GOT3 (cell line): Measurements from ENCODE around the gene PTGDS.

ENCODE experiments used
- DNase-seq: peaks from one replicate; lab custom pipeline; 2025; ENCODE audit warnings: mixed read lengths; lab: John Stamatoyannopoulos, UW

Gene PTGDS

DNA sequence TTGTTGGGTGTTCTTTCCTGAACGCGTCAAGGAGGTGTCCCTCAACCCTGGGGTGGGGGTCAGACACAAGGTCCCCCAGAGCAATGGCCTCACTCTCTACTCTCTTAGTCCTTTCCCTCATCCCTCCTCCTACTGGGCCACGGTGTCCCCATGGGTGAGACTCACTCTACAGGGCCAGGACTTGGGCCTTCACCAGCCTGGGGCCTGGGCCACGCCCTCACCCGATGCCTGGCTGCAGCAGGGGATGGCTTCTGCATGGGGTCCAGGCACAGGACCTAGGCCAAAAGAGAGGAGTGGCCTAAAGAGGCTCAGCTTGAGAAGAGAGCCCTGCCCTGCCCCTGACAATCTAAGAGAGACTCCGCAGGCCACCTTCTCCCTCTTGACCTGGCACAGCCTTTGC, 19.4 kb upstream of the PTGDS start:
- DNase-seq = no peak

DNA sequence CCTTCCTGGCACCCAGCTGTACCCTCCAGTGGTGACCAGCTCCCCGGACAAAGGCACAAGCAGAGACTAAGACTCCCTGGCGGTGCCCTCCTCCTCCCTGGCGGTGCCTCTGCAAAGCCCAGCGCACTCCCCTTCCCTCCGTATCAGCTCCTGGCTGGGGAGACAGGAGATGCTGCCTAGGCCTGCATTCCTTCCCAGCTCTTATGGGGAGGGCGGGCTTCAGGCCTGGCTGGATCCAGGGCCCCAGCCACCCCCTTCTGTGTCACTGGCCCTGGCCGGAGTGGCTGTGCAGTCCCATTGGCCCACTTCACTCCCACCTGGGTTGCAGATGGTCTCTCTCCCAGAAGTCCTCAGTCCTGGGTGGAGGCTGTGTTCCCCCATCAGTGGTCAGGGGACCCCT, 18.8 kb upstream of the PTGDS start:
- no peak for DNase-seq

DNA sequence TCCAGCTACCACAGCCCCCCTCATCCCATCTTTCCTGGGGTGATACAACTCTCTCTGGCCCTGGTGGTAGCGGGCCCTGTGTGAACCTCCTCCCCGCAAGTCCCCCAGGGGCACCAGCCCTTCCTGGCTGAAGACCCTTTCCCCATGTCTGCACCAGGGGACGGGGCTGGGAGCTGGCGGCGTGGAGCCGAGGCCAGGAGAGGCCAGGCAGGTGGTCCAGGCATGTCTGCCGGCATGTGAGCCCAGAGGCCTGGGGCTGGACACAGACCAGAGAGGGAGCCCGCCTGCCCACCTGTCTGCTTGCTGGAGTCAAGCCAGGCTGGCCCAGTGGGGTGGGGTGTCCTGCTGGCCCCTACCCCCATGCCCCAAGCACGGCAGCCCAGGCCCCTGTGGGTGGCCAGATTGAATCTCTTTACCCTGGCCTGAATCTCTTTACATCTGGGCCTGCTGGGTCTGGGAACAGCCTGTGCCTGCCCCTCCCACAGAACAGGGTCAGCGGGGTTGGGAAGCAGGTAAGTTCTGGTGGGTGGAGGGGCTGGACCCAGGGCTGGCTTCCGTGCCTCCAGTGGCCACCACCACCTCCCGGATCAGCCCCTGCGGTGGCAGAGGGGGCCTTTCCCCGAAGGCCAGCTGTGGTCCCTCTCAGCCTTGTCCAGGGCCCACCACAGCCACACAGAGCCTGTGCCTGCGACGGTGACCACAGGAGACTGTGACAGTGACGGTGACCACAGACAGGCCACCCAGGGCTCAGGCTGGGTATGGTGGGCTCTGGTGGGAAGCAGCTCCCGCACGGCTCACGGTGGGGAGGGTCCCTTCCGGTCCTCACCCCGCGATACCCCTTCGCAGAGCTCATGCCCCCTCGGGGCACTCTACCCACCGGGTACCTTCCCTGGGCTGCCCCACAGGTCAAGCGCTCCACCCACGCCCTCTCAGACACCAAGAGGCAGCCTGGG, 18.1 kb upstream of the PTGDS start:
- no peak for DNase-seq

DNA sequence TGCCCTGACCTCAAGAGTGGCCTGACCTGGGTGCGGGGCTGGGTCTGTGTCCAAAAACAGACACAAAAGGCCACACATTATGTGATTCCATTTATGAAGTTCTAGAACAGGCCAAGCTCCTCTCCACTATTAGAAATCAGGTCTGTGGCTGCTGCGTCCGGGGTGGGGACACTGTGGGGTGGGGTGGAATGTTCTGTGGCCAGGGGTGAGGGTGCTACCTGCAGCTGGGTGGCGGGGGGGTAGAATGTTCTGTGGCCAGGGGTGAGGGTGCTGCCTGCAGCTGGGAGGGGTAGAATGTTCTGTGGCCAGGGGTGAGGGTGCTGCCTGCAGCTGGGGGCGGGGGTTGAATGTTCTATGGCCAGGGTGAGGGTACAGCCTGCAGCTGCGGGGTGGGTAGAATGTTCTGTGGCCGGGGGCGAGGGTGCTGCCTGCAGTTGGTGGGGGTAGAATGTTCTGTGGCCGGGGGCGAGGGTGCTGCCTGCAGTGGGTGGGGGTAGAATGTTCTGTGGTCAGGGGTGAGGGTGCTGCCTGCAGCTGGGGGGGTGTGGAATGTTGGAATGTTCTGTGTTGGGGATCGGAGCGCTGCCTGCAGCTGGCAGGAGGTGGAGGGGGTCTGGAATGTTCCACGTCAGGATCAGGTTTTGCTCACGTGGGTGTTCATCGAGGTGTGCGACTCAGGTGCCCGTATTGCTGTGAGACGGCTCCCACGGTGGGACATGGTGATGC, 16.9 kb upstream of the PTGDS start:
- DNase-seq = no peak

DNA sequence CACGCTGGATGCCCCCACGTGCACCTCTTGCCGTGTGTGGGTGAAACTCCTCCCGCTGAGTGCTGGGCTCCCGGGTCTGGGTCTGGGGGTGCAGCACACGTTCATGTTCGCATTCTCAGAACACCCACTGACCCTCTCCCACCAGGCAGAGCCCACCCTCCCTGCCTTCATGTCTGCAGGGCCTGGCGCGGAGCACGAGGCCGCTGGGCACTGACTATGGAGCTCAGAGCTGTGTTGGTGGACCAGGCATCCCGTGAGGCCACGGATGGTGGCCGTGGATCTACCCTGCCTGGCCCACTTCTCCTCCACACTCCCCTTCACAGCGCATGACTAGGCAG, 16.4 kb upstream of the PTGDS start:
- DNase-seq = no peak

DNA sequence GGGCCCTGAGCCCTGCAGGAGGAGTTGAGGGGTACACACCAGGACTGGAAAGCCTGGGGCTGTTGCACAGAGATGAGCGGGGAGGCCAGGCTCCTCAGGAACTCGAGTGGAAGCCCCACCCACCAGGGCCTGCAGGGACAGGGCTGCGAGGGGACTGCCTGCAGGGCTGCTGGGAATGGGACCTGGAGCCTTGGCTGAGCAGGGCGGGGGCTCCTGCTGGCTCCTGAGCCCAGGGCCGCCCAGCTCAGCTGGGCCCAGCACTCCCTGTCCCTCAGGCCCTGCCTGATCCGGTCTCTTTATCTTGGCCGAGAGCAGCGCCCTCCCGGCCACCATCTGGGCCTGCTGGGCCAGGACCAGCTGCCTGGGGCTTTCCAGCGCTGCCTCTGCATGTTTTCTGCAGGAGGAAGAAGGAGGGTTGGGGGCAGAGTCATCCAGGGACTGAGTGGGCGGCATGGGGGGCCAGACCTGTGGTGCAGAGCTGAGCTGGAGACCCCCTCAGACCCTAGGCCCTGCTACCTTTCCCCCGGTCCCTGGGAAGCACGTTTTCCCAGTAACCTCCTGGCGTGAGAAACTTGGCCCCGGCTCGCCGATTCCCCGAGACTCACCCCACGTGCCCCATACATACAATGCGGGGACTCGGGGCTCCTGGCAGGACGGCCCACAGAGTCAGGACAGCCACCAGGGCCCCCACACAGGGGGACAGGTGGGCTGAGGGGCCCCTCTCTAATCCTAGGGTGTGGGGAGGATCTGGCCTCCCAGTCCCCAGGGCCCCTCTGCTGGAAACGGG, 15.8 kb upstream of the PTGDS start:
- DNase-seq = no peak

DNA sequence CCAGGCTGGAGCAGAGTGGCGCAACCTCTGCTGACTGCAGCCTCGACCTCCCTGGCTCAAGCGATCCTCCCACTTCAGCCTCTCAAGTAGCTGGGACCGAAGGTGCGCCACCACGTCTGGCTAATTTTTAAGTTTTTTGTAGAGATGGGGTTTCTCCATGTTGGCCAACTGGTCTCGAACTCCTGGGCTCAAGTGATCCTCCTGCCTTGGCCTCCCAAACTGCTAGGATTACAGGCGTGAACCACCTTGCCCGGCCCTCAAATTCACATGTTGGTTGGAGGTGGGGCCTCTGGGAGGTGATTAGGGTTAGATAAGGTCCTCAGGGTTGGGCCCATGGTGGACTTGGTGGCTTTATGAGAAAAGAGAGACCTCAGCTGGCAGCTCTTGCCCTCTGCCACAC, 15.1 kb upstream of the PTGDS start:
- no peak for DNase-seq

DNA sequence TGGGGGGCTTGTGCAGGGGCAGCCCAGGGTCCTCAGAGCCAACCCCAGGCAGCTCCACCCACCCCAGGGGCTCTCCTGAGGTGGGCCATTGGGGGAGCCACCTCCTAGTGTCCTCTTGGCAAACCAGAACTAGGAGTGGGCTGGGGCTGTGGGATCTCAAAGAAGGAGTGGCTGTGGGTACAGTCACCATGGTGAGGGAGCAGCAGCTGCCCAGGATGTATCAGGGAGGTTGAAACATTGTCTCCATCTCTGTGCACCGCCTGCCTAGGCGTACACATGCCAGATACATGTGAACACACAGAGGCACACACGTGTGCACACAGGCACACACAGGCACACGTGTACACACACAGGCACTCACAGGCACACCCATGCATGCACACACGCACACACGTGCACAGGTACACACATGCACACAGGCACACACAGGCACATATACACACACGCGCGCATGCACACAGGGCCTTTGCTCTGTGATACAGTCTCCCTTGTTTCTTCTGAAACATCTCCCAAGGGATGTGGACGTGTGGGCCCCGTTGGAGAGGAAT, 14.5 kb upstream of the PTGDS start:
- DNase-seq = no peak

DNA sequence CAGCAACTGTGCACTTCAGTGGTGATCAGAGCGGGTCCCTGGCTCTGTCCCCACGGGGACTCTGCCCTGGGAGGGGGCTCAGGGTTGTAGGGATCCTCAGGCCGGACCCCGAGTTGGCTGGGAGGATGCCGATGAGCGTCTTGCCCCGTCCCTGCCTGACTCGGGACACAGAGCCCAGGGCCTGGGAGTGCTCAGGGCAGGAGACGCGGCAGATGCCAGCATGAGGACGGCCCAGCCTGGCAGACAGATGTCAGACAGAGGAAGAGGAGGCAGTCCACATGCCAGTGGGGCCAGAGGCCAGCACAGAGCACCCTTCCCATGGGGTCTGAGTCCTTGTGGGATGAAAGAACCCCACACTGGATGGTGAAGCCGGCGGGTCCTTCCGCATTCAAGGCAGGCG, 14.0 kb upstream of the PTGDS start:
- no peak for DNase-seq

DNA sequence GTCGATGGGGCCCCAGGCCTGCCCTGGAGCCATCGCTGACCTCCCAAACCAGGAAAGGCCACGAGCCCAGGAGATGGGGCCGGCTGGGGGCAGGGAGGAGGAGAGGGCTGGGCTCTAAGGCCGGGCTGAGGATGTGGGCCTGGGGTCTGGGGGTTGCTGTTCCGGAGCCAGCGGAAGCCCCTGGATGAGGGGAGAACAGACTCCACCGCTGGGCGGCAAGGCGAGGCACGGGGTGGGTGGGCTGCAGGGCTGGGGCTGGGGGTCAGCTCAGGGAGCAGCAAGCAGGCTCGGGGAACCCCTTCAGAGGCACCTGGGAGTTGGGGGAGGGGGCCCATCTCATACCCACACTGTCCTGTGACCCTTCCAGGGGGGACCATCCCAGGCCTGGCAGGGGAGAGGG, 13.6 kb upstream of the PTGDS start:
- no peak for DNase-seq

DNA sequence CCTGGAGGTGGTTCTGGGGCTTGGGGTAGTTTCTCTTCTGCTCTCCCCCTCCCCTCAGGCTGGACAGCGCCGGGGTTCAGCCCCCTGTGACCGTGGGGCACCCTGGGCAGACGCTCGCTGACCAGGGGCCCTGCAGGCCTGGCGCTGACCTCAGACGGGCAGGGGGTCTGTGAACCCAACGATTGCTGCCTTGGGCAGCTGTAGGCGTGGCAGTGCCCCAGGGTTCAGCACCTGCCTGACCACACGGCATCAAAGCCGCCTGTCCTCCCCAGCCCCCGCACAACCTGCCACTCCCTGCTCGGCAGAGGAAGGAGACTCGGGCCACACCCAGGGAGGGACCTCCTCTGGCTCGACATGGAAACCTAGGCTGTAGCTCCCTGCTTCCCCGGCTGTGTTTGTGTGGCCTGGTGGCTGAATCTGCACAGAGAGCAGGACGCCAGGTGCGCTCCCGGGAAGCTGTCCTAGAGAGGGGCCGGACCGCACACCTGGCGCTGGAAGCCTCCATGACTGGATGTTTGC, 13.1 kb upstream of the PTGDS start:
- DNase-seq = no peak

DNA sequence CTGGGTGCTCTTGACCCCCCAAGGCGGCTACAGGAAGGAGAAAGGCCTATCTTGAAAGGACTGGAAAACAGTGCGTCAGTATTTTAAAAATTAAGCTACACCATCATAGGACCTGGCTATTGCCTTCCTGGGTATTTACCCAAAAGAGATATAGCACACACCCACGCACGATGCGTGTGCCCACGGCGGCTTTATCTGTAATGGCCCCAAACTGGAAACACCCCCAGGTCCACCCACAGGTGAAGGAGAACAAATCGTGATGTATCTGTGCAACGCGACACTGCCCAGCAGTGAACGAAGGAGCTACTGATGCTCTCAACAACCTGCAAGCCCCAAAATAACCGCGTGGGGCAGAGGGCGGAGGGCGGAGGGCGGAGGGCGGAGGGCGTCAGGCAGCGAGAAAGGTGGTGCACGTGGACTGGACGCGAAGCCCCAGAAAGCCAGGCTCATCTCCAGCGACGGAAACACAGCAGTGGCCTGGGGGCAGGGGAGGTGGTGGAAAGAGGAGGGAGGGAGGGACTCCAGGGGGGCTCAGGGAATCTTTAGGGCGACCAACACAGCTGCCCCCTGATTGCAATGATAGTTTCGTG, 12.4 kb upstream of the PTGDS start:
- DNase-seq = no peak

DNA sequence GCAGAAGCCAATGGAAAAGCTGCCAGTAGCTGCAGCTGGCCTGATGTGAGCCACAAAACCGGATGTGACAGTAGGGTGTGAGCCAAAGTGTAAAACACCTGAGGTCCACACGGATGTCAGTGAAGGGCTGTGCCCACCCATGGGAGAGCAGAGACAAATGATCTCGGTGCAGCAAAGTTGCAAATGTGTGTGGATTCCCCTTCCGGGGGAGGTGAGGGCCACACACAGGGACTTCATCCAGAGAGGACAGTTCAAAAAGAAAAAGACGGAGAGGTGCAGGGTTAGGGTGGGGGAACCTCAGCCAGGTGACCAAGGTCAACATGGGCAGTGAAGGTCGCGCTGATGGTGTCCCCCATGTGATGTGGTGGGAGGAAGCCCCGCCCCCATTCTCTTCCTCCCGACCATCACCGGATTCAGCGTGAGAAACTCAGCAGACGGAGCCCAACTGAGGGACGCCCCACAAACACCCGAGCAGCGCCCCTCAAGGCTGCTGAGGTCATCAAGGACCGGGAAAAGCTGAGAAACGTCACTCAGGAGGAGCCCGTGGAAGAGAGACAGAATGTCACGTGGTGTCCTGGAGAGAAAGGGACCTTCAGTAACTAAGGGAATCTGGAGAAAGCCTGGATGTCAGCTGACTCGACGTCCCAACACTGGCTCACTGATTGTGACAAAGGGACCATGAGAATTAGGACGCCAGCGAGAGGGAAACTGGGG, 11.4 kb upstream of the PTGDS start:
- DNase-seq = no peak

DNA sequence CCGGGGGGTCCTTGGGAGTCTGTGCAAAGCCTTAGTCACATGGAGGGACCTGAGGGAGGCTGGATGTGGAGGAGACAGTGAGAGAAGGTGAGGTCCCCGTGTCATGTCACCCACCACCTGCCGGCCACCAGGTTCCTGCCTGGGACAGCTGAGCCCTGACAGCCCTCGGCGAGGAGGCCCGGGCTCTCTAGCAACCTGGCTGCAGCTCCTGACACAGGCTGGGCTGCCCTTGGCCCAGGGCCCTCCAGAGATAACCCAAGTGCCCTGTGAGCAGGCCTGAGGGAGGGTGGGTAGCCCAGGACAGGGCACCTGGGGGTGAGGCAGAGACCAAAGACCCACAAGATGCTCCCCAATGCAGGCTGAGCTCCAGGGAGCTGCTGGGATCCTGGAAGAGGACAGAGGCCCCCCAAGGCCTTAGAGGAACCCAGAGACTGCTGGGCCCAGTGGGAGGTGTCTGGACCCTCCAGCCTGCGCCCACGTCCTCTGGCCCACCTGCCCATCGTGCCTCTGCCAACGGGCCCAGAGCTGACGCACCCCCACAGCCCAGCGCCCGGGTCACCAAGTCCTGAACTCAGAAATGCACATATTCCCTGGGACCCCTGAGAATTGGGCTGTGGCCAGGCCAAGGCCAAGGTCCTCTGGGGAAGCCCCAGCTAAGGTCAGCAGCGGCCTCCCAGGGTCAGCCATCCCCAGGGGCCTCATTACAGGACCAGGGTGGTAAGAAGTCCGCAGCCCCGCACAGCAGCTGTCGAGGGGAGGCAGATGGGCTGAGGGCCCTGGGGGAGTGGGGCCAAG, 8.8 kb upstream of the PTGDS start:
- no peak for DNase-seq

DNA sequence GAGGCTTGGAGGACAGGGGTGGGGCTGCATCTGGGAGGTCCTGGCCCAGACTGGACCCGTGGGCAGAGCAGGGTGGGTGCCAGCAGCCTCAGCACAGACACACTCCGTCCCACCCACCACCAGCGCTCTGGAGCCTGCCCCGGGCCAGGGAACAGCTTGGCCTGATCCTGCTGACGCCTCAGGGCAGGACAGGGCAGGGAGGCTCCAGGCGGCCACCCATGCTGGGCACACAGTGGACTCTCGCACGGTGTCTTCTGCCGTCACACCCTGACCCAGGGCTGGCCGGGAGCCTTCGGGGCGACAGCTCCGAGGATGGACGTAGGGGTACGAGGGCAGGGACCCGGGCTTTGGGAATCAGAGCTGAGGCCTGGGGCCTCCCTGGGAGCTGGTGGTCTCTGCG, 8.2 kb upstream of the PTGDS start:
- no peak for DNase-seq

DNA sequence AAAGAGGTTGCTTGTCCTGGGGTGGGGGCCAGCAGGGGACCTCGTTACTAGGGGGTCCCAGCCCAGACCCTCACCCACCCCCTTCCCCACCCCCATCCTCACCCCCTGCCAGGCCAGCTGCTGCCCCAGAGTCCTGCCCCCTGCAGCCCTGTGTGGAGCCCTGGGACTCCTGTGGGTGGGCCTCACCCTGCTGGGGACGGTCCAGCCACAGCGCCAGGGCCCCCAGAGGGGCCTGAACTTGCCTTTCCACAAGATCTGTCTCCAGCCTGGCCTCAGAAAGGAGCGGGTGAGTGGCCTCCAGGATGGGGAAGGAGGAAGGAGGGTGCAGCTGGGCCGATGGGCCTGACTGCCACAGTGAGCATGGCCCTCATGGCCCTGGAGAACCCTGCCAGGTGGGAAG, 7.5 kb upstream of the PTGDS start:
- DNase-seq = no peak

DNA sequence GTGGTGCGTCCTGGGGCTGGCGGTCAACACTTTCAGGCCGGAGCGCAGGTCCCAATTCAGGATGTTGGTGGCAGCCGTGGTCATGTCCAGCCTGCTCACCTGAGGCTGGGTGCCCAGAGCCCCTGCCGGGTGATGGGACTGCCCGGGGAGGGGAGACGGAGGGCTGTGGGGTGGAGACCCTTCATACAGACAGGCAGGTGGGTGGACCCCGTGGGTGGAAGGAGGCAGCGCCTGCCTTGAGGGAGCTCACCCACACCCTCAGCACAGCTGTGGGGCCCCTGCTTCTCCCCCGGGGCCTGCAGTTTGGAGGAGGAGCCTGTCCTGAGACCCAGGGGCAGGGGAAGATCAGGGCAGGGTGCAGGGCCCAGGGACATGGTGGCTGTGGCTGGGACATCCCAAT, 6.9 kb upstream of the PTGDS start:
- no peak for DNase-seq

DNA sequence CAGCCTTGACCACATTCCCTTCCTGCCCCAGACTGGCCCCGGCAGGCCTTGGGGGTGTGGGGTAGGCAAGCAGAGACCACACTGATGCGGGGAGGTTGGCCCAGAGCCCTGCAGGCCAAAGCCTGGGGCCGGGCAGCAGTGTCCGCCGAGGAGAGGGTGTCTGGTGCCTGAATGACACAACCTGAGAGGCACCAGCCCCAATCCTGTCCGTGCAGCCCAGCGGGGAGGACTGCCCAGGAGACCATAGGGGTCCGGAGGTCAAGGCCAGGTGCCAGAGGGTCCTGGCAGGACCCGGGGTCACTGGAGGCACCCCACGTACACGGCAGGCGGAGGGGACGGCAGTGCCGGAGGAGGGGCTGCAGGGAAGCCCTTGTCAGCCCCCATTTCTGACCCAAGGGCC, 5.6 kb upstream of the PTGDS start:
- DNase-seq = no peak

DNA sequence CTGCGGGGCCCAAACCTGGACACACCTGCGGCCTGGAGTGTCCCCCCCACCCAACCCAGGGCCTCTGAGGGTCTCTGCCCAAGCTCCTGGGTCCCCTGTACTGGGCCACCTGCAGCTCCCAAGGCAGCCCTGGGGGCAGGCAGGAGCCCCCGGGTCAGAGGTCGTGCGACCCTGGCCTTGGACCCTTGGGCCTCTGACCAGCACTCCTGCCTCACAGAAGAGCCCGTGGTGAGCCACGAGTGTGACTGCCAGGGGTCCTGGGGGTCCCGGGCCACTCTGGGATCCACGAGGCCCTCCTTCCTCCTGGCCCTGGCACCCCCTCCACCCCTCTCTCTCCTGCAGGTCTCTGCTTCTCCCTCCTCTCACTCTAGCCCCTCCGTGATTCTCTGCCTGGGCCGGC, 5.0 kb upstream of the PTGDS start:
- no peak for DNase-seq

DNA sequence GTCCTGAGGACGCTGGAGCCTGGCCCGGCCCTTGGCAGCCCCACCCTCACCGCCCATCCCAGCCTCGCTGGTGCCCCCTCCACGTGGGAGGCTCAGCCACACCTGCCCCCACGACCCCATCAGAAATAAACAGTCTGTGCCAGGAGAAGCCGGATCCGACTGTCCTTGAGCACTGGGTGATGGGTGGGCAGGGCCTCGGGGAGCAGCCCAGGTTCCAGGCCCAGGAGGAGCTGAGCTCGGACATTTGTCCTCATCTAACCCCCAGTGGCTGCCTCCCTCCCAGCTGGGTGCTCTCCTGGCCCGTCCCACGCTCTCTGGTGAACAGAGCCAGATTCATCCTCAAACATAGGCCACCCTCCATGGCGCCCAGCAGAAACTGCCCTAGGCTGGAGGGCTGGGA, 4.6 kb upstream of the PTGDS start:
- DNase-seq = no peak
